Eye (tissue), 1 donor: ENCODE results near the gene NTHL1.
"Not testable (repeated sequence)": the region's sequence is repeated elsewhere in the genome, so short reads cannot be mapped to it uniquely, and the experiment has no call there.

ENCODE experiments used
- DNase-seq: peaks from one replicate; pipeline ENCODE4 v3.0.0-alpha.2; 2015

The NTHL1 gene

DNA sequence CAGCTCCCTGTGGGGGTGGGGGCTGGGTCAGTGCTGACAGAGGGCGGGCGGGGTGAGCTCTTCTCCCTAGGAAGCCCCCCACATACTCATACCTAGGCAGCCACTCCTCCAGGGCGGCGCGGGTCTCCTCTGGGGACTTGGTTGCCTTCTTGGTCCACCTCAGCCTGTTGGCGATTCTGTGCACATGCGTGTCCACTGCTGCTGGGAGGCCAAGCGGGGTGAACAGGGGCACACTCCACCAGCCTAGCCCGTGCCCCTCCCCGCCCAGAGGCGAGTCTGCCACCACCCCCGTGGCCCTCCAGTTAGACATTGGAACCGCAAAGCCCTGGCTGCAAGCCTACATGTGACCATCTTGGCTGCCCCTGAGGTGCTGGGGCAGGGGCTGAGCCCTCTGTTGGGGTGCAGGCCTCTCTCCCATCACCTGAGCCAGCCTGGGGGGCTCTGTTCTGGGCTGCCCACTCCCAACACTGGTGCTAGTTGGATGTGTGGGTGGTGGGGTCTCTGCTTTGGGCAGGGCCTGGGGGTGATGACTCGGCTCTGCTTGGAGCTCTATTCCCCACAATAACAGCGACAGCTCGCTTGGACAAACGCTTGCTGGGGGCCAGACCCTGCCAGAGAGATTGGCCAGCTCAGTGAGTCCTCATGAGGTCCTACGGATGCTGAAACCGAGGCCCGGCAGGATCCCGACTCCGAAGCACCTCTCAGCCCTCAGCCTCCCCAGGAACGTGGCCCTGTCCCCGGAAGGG, 7.4 kb downstream of the NTHL1 start:
- no peak for DNase-seq

DNA sequence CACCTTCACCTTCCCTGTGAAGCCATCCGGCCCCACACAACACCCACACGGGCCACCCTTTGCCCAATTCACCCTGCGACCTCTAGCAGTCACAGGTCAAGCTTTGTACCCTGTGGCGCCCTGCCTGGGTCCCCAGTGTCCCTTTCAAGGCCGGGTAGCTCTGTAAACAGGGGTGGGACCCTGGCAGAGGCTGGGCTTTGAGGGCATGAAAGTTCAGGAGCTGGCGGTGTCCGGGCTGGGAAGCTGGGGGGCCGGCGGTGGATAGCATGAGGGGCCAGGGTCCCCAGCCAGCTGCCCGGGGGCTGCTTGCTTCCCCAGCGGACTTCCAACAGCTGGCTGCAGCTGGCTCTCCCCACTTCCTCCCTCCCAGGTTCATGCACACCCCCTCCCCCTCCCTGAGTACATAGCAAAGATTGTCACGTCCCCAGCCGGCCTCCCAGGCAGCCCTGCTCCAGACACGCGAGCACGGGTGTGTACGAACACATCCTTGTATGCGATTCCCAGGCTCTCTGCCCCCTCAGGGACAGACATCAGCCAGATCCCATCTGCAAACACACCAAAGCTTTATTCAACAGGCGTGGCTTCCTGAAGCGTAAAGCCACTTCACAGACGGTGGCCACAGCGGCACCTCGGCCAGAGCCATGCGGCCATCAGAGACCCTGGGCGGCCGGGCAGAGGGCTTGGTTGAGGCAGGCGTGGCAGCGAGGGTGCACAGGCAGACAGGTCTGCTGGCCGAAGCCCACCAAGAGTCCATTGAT, 8.2 kb downstream of the NTHL1 start:
- peak; percentile 85 for DNase-seq

DNA sequence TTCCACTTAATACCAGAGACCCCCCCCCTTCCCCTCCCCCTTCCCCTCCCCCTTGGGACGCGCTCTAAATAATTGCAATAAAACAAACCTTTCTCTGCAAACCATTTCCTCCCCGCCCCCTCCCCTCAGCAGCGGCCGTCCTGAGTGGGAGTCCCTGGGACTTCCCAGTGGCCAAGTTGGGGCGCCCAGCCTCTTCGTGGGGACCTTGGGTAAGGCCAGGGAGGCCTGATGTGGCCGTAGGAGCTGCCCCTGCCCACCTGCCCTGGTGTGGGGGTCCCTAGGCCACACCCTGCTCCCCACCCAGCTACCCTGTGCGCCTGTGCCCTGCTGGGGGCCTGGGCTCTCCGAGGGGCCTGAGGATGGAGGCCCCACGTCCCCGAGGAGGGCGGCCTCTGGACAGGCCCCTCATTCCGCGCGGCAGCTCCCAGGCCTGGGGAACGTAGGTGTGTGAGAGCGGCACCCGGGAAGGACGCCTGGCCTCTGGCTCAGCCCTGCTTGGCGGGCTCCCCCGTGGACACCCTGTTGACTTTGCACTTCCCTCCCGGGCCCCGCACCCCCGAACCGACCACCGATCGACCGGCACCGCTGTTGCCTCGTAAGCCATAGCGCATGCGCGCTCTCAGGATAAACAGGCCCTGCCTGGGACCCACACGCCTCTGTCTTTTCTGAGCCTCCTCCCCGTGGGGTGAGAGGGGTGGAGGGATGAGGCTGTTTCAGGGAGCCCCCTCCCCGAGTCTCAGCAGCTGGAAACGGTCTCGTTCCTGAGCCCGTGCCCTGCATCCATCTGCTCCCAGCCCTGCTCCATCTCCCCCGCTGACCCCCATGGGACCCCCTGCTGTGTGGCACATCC, 9.0 kb downstream of the NTHL1 start:
- peak; percentile 71 for DNase-seq

DNA sequence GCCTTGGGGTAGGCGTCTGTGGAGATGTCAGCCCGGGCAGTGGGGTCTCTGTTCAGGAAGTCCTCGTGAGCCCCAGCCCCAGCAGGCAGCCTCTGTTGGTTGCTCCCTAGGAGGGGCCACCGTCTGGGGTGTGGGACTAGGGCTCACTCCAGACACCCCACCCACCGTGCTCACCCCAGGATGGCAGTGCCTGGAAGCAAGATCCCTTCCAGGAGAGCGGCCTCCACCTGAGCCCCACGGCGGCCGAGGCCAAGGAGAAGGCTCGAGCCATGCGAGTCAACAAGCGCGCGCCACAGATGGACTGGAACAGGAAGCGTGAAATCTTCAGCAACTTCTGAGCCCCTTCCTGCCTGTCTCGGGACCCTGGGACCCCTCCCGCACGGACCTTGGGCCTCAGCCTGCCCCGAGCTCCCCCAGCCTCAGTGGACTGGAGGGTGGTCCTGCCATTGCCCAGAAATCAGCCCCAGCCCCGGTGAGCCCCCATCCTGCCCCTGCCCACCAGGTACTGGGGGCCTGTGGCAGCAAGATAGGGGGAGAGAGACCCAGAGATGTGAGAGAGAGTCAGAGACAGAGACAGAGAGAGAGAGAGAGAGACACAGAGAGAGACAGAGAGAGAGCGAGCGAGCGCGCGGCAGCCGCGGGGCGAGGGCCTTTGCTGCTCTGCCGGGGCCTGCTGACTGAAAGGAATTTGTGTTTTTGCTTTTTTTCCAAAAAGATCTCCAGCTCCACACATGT, 9.8 kb downstream of the NTHL1 start:
- DNase-seq = no peak

DNA sequence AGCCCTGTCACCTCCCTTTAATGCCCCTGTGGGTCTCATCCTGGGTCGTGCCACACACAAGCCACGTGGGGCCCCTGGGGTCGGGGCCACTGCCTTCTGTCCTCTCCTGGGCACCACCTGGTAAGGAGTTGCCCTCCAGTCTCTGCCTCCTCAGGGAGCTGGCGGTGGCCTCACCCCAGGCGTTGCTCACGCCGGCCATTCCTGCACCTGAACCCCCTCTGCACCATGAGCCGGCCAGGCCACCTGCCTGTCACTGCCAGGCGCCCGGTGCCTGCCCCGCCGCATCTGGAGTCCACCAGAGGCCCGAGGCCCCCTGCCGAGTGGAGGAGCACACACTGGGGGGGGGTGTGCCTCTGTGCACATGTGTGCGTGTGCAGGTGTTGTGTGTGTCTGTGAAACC, 10.5 kb downstream of the NTHL1 start:
- no peak for DNase-seq

DNA sequence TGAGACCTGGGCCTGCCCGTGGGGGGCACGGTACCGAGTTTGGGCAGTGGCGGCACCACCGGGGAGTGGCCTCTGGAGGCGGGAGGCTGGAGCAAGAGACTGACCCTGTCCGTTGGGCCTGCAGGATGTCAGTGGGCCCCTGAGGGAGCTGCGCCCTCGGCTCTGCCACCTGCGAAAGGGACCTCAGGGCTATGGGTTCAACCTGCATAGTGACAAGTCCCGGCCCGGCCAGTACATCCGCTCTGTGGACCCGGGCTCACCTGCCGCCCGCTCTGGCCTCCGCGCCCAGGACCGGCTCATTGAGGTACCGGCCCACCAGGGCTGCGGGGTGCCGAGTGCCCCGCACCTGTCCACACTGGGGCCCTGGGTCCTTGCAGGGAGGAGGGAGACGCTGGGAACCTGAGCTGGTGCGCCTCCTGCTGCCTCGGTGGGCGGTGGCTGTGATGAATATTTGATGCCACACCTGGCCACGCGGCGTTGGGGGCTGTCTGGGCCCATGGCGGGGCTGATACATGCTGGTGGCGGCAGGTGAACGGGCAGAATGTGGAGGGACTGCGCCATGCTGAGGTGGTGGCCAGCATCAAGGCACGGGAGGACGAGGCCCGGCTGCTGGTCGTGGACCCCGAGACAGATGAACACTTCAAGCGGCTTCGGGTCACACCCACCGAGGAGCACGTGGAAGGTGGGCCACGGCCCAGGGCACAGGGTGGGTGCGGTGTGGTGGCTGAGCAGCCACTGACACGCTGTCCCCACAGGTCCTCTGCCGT, 11.3 kb downstream of the NTHL1 start:
- no peak for DNase-seq

DNA sequence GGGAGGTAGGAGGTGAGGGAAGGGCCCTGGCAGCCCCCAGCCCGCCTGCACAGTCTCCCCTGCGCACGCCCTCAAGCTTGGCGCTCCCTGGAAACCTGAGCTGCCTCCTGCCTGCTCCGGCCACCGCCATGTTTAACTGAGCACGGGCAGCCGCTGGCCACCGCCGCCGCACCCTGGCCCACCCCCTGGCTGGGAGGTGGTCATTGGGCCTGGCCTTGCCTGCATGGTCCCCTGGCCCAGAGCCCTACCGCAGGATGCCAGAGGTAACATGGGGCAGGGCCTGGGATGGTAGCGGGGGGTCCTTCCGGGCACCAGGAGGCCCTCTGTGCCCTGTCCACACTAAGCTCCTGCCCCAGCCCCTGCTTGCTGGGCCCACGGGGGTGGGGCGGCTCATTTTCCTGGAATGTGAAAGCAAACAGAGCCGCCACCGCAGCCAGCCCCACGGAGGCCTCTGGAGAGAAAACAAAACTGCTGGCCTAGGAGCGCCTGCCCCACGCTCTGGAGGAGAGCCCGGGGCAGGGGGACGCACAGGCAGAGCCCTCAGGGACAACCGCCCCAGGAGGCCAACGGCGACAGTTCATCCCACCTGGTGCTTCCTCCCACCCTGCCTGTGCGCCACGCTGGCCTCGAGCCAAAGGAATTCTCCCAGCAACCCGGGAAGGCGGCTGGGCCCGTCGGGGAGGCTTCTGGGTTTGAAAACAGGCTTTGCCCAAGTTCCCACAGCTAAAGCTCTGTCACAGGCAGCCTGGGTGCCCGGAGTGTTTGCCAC, 12.0 kb downstream of the NTHL1 start:
- DNase-seq = peak; percentile 69

DNA sequence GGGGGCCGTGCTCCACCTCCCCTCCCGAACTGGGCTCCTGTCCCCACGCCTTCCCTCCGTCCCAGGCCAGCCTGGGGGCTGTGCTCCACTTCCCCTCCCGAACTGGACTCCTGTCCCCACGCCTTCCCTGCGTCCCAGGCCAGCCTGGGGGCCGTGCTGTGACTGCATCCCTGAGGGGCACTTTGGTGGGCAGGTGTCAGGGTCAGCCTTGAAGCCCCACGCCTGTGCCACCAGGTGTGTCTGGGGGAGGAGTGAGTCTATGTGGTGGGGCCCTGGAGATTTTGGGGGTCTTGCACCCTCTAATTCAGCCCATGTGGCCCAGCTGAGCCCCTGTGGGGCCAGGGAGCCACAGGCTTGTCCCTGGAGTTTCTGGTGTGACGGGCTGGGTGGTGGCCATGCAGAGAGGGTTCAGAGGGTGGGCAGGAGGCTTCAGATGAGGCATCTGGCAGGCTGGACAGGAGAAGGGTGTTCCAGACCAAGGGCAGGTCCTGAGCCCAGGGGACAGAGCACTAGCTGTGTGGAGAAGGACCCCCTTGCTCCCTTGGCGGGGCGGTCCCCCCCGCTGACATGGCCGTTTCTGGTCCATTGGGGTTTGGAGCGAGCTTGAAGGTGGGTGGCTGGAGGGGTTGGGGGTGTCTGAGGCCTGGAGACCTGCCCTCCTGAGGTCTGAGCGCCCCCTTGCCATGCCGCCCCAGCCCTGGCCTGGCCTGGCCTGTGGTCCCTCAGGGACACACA, 12.8 kb downstream of the NTHL1 start:
- DNase-seq = no peak

DNA sequence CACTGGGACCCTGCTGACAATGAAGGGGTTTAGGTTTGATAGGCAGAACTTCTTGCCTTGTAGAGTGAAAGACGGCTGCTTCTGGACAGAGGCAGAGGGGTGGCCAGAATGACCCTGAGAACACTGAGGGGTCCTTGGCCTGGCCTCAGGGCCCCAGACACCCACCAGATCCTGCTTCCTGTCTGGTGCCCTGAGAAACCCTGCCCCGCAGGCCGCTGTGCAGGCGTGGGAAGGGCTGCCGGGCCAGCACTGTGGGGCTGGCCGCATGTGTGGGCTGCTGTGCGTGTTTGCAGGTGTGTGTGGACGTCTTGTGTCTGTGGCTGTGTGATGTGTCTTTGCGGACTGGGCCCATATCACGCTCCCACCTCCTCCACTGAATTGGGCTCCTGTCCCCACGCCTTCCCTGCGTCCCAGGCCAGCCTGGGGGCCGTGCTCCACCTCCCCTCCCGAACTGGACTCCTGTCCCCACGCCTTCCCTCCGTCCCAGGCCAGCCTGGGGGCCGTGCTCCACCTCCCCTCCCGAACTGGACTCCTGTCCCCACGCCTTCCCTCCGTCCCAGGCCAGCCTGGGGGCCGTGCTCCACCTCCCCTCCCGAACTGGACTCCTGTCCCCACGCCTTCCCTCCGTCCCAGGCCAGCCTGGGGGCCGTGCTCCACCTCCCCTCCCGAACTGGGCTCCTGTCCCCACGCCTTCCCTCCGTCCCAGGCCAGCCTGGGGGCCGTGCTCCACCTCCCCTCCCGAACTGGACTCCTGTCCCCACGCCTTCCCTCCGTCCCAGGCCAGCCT, 13.5 kb downstream of the NTHL1 start:
- not testable (repeated sequence) for DNase-seq

DNA sequence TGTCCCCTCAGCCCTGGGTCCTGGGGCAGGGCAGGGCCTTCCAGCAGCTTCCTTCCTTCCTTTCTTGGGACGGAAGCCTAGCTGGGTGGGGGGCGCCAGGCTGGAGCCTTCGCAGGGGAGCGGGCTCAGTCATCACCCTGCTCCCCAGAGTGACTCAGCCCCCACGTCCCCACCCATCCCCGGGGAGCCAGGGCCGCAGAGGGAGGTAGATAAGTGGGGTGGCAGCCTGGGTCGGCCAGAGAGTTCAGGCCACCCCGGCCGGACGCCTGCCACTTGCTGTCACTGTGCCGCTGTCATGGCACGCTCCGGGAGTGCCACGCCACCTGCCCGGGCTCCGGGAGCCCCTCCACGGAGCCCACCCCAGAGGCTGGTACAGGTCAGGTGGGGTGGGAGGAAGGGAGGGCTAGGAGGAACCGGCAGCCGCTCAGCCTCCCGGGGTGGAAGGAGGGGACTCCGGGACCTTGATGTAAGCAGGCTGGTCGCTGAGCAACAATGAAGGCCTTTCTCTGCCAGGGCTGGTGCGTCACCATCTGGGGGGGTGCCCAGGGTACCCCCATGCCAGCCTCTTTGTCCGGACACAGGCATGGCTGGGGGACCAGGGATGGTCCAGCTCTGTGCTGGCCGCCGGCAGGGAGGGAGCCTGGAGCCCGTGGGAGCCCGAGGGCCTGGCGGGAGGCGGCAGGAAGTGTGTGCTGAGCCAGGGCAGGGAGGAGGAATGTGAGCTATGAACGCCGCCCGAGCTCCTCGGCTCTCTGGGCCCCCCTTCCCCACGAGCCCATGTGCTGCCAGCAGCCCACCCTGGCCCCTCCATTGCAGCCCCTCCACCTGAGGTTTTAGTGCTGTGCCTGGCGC, 14.4 kb downstream of the NTHL1 start:
- peak; percentile 71 for DNase-seq

DNA sequence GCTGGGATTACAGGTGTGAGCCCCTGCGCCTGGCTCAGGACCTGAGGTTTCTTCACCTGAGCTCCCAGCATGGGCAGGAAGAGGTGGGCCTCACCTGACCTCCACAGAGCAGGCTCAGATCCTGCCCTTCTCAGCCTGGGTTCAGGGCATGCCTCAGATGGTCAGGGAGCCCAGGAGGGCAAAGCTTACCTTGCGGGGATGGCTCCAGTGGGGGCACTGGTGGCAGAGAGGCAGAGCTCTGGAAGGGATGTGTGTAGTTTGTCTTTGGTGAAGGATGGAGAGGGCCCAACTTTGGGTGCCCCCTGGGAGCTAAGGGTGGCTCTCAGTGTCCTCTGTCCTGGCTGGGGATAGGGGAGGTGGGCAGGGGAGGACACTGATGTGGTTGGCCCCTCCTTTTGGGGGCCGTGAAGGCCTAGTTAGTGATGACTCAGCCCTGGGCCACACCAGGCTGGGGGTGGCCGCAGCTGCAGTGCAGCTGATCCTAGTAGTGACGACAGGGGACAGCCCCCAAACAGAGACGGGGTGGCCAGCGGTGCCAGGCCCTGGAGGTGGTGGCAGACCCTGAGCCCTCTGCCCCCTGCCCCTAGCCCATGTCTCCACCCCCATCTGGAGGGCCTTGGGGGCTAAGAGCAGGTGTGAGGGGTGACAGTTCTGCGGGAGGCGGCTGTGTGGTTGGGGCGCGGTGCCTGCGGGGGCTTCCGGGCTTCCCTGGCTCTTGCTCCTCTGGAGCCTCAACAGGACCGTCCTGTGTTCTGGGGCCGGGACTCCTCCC, 15.2 kb downstream of the NTHL1 start:
- no peak for DNase-seq

DNA sequence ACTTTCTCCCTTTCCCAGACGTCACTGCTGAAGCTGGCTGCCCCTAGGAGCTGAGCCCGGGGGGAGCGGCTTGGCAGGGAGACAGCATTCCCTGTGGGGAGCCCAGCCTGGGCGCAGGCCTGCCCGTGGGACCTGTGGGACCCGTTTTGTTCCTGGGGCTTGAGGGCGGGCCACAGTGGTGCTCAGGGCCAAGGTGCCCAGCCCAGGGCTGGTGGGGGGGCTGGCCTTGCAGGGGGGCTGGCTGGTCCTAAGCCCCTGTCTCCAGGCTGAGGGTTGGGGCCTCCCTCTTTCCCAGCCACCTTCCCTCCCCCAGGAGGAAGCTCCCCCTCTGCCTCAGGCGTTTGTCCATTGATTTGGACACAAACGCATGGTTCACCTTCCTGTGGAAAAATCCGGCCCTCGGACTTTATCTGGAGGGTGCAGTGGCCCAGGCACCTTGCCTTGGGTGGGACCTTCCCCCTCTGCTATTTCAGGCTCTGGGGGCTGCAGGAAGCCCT, 16.5 kb downstream of the NTHL1 start:
- DNase-seq = no peak

DNA sequence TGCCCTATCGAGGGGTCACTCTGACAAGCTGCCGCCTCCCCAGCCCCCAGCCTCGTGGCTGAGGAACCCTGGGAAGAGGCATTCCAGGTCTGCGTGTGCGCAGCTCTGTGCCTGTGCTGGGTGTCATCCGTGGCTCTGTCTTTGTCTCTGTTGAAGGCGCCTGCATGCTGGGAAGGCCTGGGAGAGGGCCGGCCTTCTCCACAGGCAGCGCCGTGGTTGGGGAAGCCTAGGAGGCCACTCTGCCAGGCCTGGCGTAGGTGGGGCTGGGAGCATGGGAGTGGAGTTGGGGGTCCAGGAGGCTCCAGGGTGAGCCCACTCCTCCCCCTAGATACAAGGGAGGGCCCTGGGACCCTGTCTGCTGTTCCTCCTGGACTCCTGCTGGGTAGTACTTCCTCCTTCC, 17.6 kb downstream of the NTHL1 start:
- no peak for DNase-seq

DNA sequence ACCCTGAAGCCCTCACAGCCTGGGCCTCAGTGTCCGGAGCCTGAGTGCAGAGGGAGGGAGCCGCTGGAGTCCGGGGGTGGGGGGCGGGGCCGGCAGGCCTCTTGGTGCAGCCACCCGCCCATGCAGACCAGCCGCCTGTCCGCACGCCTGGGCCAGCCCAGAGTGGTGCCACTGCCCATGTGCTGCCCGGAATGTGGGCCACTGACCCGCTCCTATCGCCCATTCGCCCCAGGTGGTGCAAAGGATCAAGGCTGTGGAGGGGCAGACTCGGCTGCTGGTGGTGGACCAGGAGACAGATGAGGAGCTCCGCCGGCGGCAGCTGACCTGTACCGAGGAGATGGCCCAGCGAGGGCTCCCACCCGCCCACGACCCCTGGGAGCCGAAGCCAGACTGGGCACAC, 18.3 kb downstream of the NTHL1 start:
- no peak for DNase-seq

DNA sequence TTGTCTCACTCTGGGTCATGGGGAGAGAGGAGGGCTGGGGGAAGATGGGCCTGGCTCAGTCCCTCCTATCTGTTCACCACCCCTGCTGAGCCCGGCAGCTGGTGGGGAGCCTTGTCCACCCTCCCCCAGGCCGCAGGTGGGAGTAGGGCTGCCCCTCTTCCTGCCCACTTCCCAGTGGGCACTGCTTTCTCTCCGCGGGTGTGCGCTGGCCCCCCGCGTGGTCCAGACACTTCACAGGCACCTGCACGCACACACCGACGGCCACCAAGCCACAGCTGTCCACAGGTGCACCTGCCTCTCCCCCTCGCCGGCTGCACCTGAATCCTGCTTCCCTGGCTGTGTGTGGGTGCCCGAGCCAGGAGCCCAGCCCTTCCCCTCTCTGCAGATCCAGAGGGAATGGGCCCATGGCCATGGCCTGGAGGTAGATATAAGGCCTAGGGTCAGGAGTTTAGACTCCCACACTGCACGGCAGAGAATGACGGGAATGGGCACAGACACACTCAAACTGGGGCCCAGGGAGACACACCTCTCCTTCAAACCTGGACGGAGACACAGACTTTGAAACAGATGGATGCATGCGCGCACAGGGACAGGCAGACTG, 18.9 kb downstream of the NTHL1 start:
- DNase-seq = no peak

DNA sequence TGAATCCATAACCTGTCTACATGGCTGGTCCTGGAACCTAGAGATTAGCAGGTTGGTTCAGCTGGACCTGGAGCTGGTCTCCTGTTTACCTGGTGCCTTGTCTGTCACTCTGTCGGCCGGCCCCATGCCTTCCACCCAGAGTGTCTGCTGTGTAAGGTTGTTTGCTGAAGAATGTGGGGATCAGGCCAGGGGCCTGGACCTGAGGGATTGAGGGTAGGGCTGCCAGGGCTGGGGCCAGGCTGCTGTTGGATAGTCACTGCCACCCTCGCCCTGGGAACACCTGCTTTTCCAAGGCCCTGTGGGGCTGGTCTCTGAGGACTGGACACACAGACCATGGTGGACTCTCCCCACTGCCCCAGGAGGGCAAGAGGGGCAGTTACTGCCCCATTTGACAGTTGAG, 19.5 kb downstream of the NTHL1 start:
- DNase-seq = no peak
